NB4 (cell line): Measurements from ENCODE around the gene PRRC2B.
"Not testable (repeated sequence)": the region's sequence is repeated elsewhere in the genome, so short reads cannot be mapped to it uniquely, and the experiment has no call there.

Experiments used
- DNase-seq: peaks from one replicate; pipeline ENCODE4 v3.0.0; 2010; ENCODE audit warnings: low read depth
- H3K4me3 ChIP-seq: one replicate; pipeline ENCODE4 v1.5.1; 2011; ENCODE audit warnings: mild to moderate bottlenecking, low read depth, low read length, moderate library complexity
- CTCF ChIP-seq: IDR thresholded peaks from one replicate; pipeline ENCODE4 v1.5.1; 2012; ENCODE audit warnings: low read depth, low read length
- MAX ChIP-seq: IDR thresholded peaks from 2 replicates; pipeline ENCODE4 v1.6.1; 2011; ENCODE audit warnings: low read depth, low read length
- MYC ChIP-seq: IDR thresholded peaks from 2 replicates; pipeline ENCODE4 v1.6.1; 2011; ENCODE audit warnings: low read depth, low read length
- POLR2A ChIP-seq: IDR thresholded peaks from 2 replicates; pipeline ENCODE4 v1.6.1; 2011; ENCODE audit warnings: mild to moderate bottlenecking; ENCODE audit not compliant: insufficient read length; ENCODE audit errors: extremely low read depth

The PRRC2B gene

GRCh38 chr9:131387394-131387793, 6.5 kb upstream of the PRRC2B start:
- no peak for DNase-seq
- TF ChIP-seq MYC = no peak
- no peak for TF ChIP-seq POLR2A
- no peak for TF ChIP-seq MAX
- TF ChIP-seq CTCF = no peak
- no peak overlapping the region for H3K4me3 ChIP-seq

- TF ChIP-seq MAX (no peak), CTCF (no peak)
- no peak for DNase-seq
- H3K4me3 ChIP-seq = no peak overlapping the region
These were observed 2.9 kb upstream of the PRRC2B start for GRCh38 chr9:131391020-131391419.

GRCh38 chr9:131391504-131391903, 2.4 kb upstream of the PRRC2B start:
- TF ChIP-seq POLR2A (no peak), MYC (no peak), CTCF (no peak), MAX (no peak)
- no peak for DNase-seq
- H3K4me3 ChIP-seq = no peak overlapping the region

- TF ChIP-seq POLR2A (no peak), MAX (no peak), MYC (no peak), CTCF (no peak)
- DNase-seq = peak; percentile 63
- H3K4me3 ChIP-seq = peak overlapping the region; percentile 91
These were observed 724 bp downstream of the PRRC2B start for GRCh38 chr9:131394464-131395156.

GRCh38 chr9:131395157-131396098, 1.5 kb downstream of the PRRC2B start:
- DNase-seq = peak; percentile 54
- no peak for TF ChIP-seq POLR2A
- TF ChIP-seq MYC = no peak
- no peak for TF ChIP-seq MAX
- no peak for TF ChIP-seq CTCF
- H3K4me3 ChIP-seq = peak overlapping the region; percentile 91

GRCh38 chr9:131396099-131396479, 2.2 kb downstream of the PRRC2B start:
- H3K4me3 ChIP-seq = peak overlapping the region; percentile 91
- DNase-seq = not testable (repeated sequence)
